MM.1S (cell line): ENCODE data around the gene TM4SF20.

Experiments
- CTCF ChIP-seq: fragments of 300-600 bp; sonication (generic); IDR thresholded peaks from 2 replicates; pipeline ENCODE4 v1.5.1; 2016; ENCODE audit warnings: antibody characterized with exemption, low read length, mixed read lengths
- EZH2 ChIP-seq: fragments of 300-600 bp; sonication (generic); optimal IDR thresholded peaks from 2 replicates; pipeline ENCODE3; 2017; ENCODE audit warnings: low read depth, mild to moderate bottlenecking, antibody characterized with exemption, low read length, mixed read lengths
- EZH2phosphoT487 ChIP-seq: fragments of 300-600 bp; sonication (generic); IDR thresholded peaks from 2 replicates; pipeline ENCODE4 v1.6.1; 2018; ENCODE audit warnings: antibody characterized with exemption, low read length

GRCh38 chr2:227406177-227407031, 27.3 kb upstream of the TM4SF20 start:
- peak; percentile 91 for TF ChIP-seq CTCF
- TF ChIP-seq EZH2: no peak
- no peak for TF ChIP-seq EZH2phosphoT487
